Stimulated activated CD8-positive, alpha-beta memory T cell treated with anti-CD3 and anti-CD28 coated beads, Interleukin-4, amount 100 ng/mL, for 24 hours (primary cell): ENCODE results near the gene ITGA3.
"Not testable (repeated sequence)": the region's sequence is repeated elsewhere in the genome, so short reads cannot be mapped to it uniquely, and the experiment has no call there.

Experiments used
- DNase-seq: peaks from one replicate; pipeline ENCODE4 v3.0.0-alpha.2; 2020; ENCODE audit warnings: low read depth

The ITGA3 gene

GRCh38 chr17:50035421-50035879, 20.5 kb upstream of the ITGA3 start:
- DNase-seq: no peak

- no peak for DNase-seq
Observed at GRCh38 chr17:50035945-50036344, 20.0 kb upstream of the ITGA3 start.

GRCh38 chr17:50036455-50037261, 19.3 kb upstream of the ITGA3 start:
- no peak for DNase-seq

GRCh38 chr17:50037321-50038107, 18.4 kb upstream of the ITGA3 start:
- no peak for DNase-seq

GRCh38 chr17:50039058-50039457, 16.9 kb upstream of the ITGA3 start:
- no peak for DNase-seq

GRCh38 chr17:50040496-50040895, 15.4 kb upstream of the ITGA3 start:
- DNase-seq: not testable (repeated sequence)

GRCh38 chr17:50042211-50042610, 13.7 kb upstream of the ITGA3 start:
- DNase-seq: no peak

GRCh38 chr17:50043290-50044148, 12.4 kb upstream of the ITGA3 start:
- no peak for DNase-seq

- no peak for DNase-seq
Observed at GRCh38 chr17:50044483-50044882, 11.4 kb upstream of the ITGA3 start.

- no peak for DNase-seq
Observed at GRCh38 chr17:50045154-50045553, 10.8 kb upstream of the ITGA3 start.

GRCh38 chr17:50046179-50046578, 9.7 kb upstream of the ITGA3 start:
- DNase-seq: no peak

- no peak for DNase-seq
Observed at GRCh38 chr17:50046667-50047066, 9.2 kb upstream of the ITGA3 start.

GRCh38 chr17:50047083-50047482, 8.8 kb upstream of the ITGA3 start:
- no peak for DNase-seq

GRCh38 chr17:50047488-50048126, 8.3 kb upstream of the ITGA3 start:
- no peak for DNase-seq

GRCh38 chr17:50048146-50048720, 7.7 kb upstream of the ITGA3 start:
- DNase-seq: no peak

- DNase-seq: no peak
Observed at GRCh38 chr17:50048988-50049387, 6.9 kb upstream of the ITGA3 start.

GRCh38 chr17:50049636-50050035, 6.3 kb upstream of the ITGA3 start:
- DNase-seq: no peak

GRCh38 chr17:50050431-50051032, 5.4 kb upstream of the ITGA3 start:
- DNase-seq: no peak

GRCh38 chr17:50051082-50051576, 4.8 kb upstream of the ITGA3 start:
- peak; percentile 53 for DNase-seq

GRCh38 chr17:50051606-50052005, 4.3 kb upstream of the ITGA3 start:
- DNase-seq: no peak
